Liver (tissue), 9 donors: ENCODE results near the gene LCP1. TPM values are rescaled to one million over a fixed set of nuclear protein-coding genes. Genes with fewer than 3 reads are reported as not detected.

Source experiments
- DNase-seq: peaks from one replicate; pipeline ENCODE4 v3.0.0-alpha.2; 2017; ENCODE audit warnings: low spot score
- H3K27ac ChIP-seq, 2 donors: one replicate each; pipeline ENCODE4 v1.7.0; 2013; ENCODE audit warnings: inconsistent platforms in 2 of 2, low read length in 2 of 2, control low read depth in 1 of 2, low read depth in 1 of 2, mild to moderate bottlenecking in 1 of 2
- H3K27me3 ChIP-seq, 4 donors: one replicate each; pipeline versions ENCODE4 v1.6.1 to v1.7.0; 2013; ENCODE audit warnings: low read length in 3 of 4, inconsistent platforms in 1 of 4, mild to moderate bottlenecking in 1 of 4, moderate library complexity in 1 of 4; ENCODE audit not compliant: control insufficient read depth in 4 of 4, insufficient read depth in 4 of 4
- H3K36me3 ChIP-seq, 4 donors: one replicate each; pipeline versions ENCODE4 v1.6.1 to v1.7.0; 2013; ENCODE audit warnings: low read length in 3 of 4, mild to moderate bottlenecking in 3 of 4, low read depth in 1 of 4, moderate library complexity in 1 of 4; ENCODE audit not compliant: control insufficient read depth in 4 of 4, insufficient read depth in 3 of 4
- H3K4me1 ChIP-seq, 4 donors: one replicate each; pipeline versions ENCODE4 v1.6.1 to v1.7.0; 2013; ENCODE audit warnings: low read length in 3 of 4, mild to moderate bottlenecking in 3 of 4, moderate library complexity in 1 of 4; ENCODE audit not compliant: control insufficient read depth in 4 of 4, insufficient read depth in 4 of 4
- H3K4me3 ChIP-seq, 3 donors: one replicate each; pipeline versions ENCODE4 v1.6.1 to v1.7.0; 2013; ENCODE audit warnings: low read length in 3 of 3, control low read depth in 1 of 3, low read depth in 1 of 3, mild to moderate bottlenecking in 1 of 3
- H3K9ac ChIP-seq, 2 donors: one replicate each; pipeline ENCODE4 v1.7.0; 2013; ENCODE audit warnings: low read length in 2 of 2, mild to moderate bottlenecking in 2 of 2, moderate library complexity in 2 of 2, control low read depth in 1 of 2, low read depth in 1 of 2
- H3K9me3 ChIP-seq, 4 donors: one replicate each; pipeline versions ENCODE4 v1.6.1 to v1.7.0; 2013; ENCODE audit warnings: low read length in 3 of 4; ENCODE audit not compliant: control insufficient read depth in 4 of 4
- EGR1 ChIP-seq, 2 donors: IDR thresholded peaks; 2 replicates each; pipeline ENCODE4 v1.6.1; 2016 to 2018; ENCODE audit warnings: antibody characterized with exemption in 2 of 2, low read depth in 2 of 2
- FOXA1 ChIP-seq: IDR thresholded peaks from 2 replicates; pipeline ENCODE4 v1.6.1; 2016; ENCODE audit warnings: antibody characterized with exemption
- FOXA2 ChIP-seq: IDR thresholded peaks from 2 replicates; pipeline ENCODE4 v1.6.1; 2016; ENCODE audit warnings: antibody characterized with exemption
- GABPA ChIP-seq, 2 donors: IDR thresholded peaks in 1 of 2; conservative IDR thresholded peaks in 1 of 2; 2 replicates each; pipeline ENCODE4 v1.6.1; 2016; ENCODE audit warnings: antibody characterized with exemption in 2 of 2, mild to moderate bottlenecking in 1 of 2, moderate library complexity in 1 of 2
- HNF4A ChIP-seq, 2 donors: conservative IDR thresholded peaks; 2 replicates each; pipeline ENCODE4 v1.6.1; 2016; ENCODE audit warnings: antibody characterized with exemption in 2 of 2, mild to moderate bottlenecking in 2 of 2
- NR2F2 ChIP-seq: IDR thresholded peaks from 2 replicates; pipeline ENCODE4 v1.6.1; 2016; ENCODE audit warnings: antibody characterized with exemption
- RXRA ChIP-seq, 2 donors: IDR thresholded peaks; 2 replicates each; pipeline ENCODE4 v1.6.1; 2017 to 2018; ENCODE audit warnings: antibody characterized with exemption in 2 of 2, mild to moderate bottlenecking in 1 of 2
- SP1 ChIP-seq: IDR thresholded peaks from 2 replicates; pipeline ENCODE4 v1.6.1; 2018; ENCODE audit warnings: antibody characterized with exemption, mild to moderate bottlenecking
- TAF1 ChIP-seq: conservative IDR thresholded peaks from 2 replicates; pipeline ENCODE4 v1.6.1; 2016; ENCODE audit warnings: antibody characterized with exemption, mild to moderate bottlenecking
- YY1 ChIP-seq: IDR thresholded peaks from 2 replicates; pipeline ENCODE4 v1.6.1; 2016; ENCODE audit warnings: antibody characterized with exemption, mild to moderate bottlenecking
- WGBS: extraction: QIAGEN DNeasy Blood & Tissue Kit; methylation state at CpG from one replicate; pipeline ENCODE4 v1.1.7; 2013; 5-methylcytosine and 5-hydroxymethylcytosine counted together
- polyA plus RNA-seq, 2 donors: library from polyadenylated mRNA; stranded (reverse) in 1 of 2; unstranded in 1 of 2; fragments of 200-250 nt in 1 of 2; fragments of >200 nt in 1 of 2; fragmentation: Nextera tagmentation in 1 of 2; extraction: Ambion mirVana in 1 of 2; gene quantifications; one replicate each; pipeline versions ENCODE4 v1.2.1 to v1.2.3, GENCODE V29; 2013 to 2015
- total RNA-seq, 2 donors: library from RNA; depleted of rRNA; stranded (reverse); fragments of >200 nt; gene quantifications; one replicate each; pipeline ENCODE4 v1.2.3, GENCODE V29; 2014
- TF ChIP-seq, protein P1 (sequence below): IDR thresholded peaks from 2 replicates; pipeline ENCODE4 v1.6.1; 2016; ENCODE audit warnings: antibody characterized with exemption, mild to moderate bottlenecking
- TF ChIP-seq, protein P2 (sequence below): IDR thresholded peaks from 2 replicates; pipeline ENCODE4 v1.6.1; 2016; ENCODE audit warnings: antibody characterized with exemption
- TF ChIP-seq, protein P3 (sequence below): IDR thresholded peaks from 2 replicates; pipeline ENCODE4 v1.6.1; 2016; ENCODE audit warnings: antibody characterized with exemption
- TF ChIP-seq, protein P4 (sequence below): fragments of 150-350 bp; IDR thresholded peaks from 2 replicates; pipeline ENCODE4 v1.5.1; 2017; ENCODE audit warnings: improper control_type of control experiment, low read depth, low read length; ENCODE audit not compliant: missing input control
- TF ChIP-seq, protein P5 (sequence below): IDR thresholded peaks from 2 replicates; pipeline ENCODE4 v1.6.1; 2016; ENCODE audit warnings: antibody characterized with exemption
- donor health status: healthy.
- donor health status: healthy.
- donor health status: healthy.
- donor health status: healthy.
- donor health status: healthy.

LCP1 gene
- total and polyA plus RNA-seq, 4 donors, result 12.6 to 90.6 (median 36.0) TPM

DNA sequence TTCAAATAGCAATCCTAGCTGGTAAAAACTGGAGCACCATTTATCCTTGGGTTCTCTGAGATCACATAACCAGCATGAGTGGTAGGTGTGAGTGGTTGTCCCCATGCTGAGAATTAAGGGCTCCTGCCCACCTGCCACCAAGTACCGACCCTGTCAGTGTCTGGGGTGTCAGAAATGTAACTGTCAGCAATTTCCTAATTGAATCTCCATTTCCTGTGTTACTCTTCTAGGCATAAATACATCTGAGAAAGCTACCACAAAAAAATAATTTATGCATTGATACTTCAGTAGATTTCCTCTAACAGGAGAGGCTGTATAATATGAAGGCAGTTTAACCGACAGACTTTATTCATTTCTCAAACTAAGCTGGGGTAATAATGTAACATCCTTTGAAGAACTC is 102.2 kb downstream of the LCP1 start:
- H3K4me1 ChIP-seq, result peaks cover 3 to 41% (median 25%) of the 10 kb centered on the region in 4 donors
- no peaks in the 10 kb centered on the region for H3K27me3 ChIP-seq
- H3K4me3 ChIP-seq, result no peak overlapping the region
- WGBS, result 75% methylated on average over 2 of the region's 2 CpGs
- H3K9me3 ChIP-seq, result no peaks in the 10 kb centered on the region
- no peak for DNase-seq
- peaks cover 7 to 77% (median 65%) of the 10 kb centered on the region in 4 donors for H3K36me3 ChIP-seq
- no peak overlapping the region for H3K9ac ChIP-seq
- H3K27ac ChIP-seq, result no peak overlapping the region
- no peak for TF ChIP-seq SP1
- TF ChIP-seq, protein P1, sequence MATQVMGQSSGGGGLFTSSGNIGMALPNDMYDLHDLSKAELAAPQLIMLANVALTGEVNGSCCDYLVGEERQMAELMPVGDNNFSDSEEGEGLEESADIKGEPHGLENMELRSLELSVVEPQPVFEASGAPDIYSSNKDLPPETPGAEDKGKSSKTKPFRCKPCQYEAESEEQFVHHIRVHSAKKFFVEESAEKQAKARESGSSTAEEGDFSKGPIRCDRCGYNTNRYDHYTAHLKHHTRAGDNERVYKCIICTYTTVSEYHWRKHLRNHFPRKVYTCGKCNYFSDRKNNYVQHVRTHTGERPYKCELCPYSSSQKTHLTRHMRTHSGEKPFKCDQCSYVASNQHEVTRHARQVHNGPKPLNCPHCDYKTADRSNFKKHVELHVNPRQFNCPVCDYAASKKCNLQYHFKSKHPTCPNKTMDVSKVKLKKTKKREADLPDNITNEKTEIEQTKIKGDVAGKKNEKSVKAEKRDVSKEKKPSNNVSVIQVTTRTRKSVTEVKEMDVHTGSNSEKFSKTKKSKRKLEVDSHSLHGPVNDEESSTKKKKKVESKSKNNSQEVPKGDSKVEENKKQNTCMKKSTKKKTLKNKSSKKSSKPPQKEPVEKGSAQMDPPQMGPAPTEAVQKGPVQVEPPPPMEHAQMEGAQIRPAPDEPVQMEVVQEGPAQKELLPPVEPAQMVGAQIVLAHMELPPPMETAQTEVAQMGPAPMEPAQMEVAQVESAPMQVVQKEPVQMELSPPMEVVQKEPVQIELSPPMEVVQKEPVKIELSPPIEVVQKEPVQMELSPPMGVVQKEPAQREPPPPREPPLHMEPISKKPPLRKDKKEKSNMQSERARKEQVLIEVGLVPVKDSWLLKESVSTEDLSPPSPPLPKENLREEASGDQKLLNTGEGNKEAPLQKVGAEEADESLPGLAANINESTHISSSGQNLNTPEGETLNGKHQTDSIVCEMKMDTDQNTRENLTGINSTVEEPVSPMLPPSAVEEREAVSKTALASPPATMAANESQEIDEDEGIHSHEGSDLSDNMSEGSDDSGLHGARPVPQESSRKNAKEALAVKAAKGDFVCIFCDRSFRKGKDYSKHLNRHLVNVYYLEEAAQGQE, result no peak
- TF ChIP-seq, protein P2, sequence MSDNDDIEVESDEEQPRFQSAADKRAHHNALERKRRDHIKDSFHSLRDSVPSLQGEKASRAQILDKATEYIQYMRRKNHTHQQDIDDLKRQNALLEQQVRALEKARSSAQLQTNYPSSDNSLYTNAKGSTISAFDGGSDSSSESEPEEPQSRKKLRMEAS, result no peak
- no peak for TF ChIP-seq HNF4A (conservative IDR thresholded peaks at IDR 0.05)
- TF ChIP-seq, protein P3, sequence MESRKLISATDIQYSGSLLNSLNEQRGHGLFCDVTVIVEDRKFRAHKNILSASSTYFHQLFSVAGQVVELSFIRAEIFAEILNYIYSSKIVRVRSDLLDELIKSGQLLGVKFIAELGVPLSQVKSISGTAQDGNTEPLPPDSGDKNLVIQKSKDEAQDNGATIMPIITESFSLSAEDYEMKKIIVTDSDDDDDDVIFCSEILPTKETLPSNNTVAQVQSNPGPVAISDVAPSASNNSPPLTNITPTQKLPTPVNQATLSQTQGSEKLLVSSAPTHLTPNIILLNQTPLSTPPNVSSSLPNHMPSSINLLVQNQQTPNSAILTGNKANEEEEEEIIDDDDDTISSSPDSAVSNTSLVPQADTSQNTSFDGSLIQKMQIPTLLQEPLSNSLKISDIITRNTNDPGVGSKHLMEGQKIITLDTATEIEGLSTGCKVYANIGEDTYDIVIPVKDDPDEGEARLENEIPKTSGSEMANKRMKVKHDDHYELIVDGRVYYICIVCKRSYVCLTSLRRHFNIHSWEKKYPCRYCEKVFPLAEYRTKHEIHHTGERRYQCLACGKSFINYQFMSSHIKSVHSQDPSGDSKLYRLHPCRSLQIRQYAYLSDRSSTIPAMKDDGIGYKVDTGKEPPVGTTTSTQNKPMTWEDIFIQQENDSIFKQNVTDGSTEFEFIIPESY, result no peak
- no peak for TF ChIP-seq EGR1 (IDR thresholded peaks at IDR 0.05; ENCODE audit: low read depth in 2 of 2)
- TF ChIP-seq NR2F2, result no peak

DNA sequence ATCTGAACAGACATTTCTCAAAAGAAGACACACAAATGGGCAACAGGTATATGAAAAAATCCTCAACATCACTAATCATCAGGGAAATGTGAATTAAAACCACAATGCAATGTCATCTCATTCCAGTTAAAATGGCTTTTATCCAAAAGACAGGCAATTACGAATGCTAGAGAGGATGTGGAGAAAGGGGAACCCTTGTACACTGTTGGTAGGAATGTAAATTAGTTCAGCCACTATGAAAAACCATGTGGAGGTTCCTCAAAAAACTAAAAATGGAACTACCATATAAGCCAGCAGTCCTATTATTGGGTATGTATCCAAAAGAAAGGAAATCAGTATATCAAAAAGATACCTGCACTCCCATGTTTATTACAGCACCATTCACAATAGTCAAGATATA is 104.7 kb downstream of the LCP1 start:
- no peak overlapping the region for H3K27ac ChIP-seq
- H3K27me3 ChIP-seq, result no peaks in the 10 kb centered on the region
- H3K4me3 ChIP-seq, result no peak overlapping the region
- no peak for DNase-seq
- H3K9ac ChIP-seq, result no peak overlapping the region
- H3K9me3 ChIP-seq, result no peaks in the 10 kb centered on the region
- peaks cover 3 to 58% (median 37%) of the 10 kb centered on the region in 4 donors for H3K4me1 ChIP-seq
- no peak for TF ChIP-seq EGR1 (IDR thresholded peaks at IDR 0.05; ENCODE audit: low read depth in 2 of 2)
- no peak for TF ChIP-seq RXRA (IDR thresholded peaks at IDR 0.05)
- no peak for TF ChIP-seq FOXA1
- TF ChIP-seq, protein P1, result no peak
- TF ChIP-seq, protein P4, sequence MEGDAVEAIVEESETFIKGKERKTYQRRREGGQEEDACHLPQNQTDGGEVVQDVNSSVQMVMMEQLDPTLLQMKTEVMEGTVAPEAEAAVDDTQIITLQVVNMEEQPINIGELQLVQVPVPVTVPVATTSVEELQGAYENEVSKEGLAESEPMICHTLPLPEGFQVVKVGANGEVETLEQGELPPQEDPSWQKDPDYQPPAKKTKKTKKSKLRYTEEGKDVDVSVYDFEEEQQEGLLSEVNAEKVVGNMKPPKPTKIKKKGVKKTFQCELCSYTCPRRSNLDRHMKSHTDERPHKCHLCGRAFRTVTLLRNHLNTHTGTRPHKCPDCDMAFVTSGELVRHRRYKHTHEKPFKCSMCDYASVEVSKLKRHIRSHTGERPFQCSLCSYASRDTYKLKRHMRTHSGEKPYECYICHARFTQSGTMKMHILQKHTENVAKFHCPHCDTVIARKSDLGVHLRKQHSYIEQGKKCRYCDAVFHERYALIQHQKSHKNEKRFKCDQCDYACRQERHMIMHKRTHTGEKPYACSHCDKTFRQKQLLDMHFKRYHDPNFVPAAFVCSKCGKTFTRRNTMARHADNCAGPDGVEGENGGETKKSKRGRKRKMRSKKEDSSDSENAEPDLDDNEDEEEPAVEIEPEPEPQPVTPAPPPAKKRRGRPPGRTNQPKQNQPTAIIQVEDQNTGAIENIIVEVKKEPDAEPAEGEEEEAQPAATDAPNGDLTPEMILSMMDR, result no peak
- no peak for TF ChIP-seq TAF1
- TF ChIP-seq GABPA (IDR thresholded peaks at IDR 0.05 in 1 of 2, conservative IDR thresholded peaks at IDR 0.05 in 1 of 2), result no peak
- no peak for TF ChIP-seq HNF4A (conservative IDR thresholded peaks at IDR 0.05)
- TF ChIP-seq, protein P3, result no peak
- TF ChIP-seq, protein P5, sequence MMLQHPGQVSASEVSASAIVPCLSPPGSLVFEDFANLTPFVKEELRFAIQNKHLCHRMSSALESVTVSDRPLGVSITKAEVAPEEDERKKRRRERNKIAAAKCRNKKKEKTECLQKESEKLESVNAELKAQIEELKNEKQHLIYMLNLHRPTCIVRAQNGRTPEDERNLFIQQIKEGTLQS, result no peak
- no peak for TF ChIP-seq SP1
- no peak for TF ChIP-seq YY1
- no peak for TF ChIP-seq NR2F2
- TF ChIP-seq FOXA2, result no peak
- H3K36me3 ChIP-seq, result peaks cover 5 to 78% (median 70%) of the 10 kb centered on the region in 4 donors
- WGBS, result 24% methylated on average over 1 of the region's 1 CpG
